ENCODE results near the gene GNPNAT1. TPM values are rescaled to one million over a fixed set of nuclear protein-coding genes. Genes with fewer than 3 reads are reported as not detected.

Gene GNPNAT1
- polyA plus RNA-seq = 12.6 TPM

- Mint-ChIP-seq H3K27ac (peak within 1 kb of the TSS; percentile 48 to 90 (median 88)), H3K36me3 (no peaks in the 10 kb centered on the region), H3K4me1 (peaks cover 17 to 22% (median 20%) of the 10 kb centered on the region in 3 donors), H3K4me3 (peak within 1 kb of the TSS; percentile 86 to 96 (median 93)), H3K27me3 (no peaks in the 10 kb centered on the region), H3K9me3 (peaks cover 0 to under 1% (median 0%) of the 10 kb centered on the region in 3 donors)
Observed at GRCh38 chr14:52791223-52792096, at the start of gene GNPNAT1. Gene GNPNAT1 (minus strand): TSS chr14:52791607. CDS start chr14:52784650, 6,957 bp downstream.

DNA sequence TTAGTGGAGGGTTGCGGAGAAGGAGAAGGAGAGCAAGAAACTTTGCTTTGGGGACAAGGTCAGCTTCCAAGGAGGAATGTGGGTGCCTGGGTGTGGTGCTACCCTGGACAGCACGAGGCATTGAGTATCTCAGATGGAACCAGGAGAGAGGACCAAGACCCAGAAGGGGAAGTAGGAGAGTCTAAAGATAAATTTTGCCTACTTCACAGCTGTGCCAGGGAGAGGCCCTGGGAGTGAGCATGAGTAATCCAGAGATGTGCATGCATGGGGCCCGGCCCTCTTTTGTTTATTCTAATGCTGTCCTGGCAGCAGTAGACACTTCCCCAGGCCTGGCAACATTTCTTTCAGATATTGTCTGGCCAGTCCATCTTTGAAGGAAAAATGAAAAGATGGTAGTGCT lies 49.5 kb upstream of the GNPNAT1 start:
- no peaks in the 10 kb centered on the region for H3K9me3 Mint-ChIP-seq
- peaks cover 0 to 14% (median 7%) of the 10 kb centered on the region in 3 donors for H3K4me1 Mint-ChIP-seq
- H3K4me3 Mint-ChIP-seq = no peak overlapping the region
- H3K27me3 Mint-ChIP-seq = peaks cover 2% of the 10 kb centered on the region
- H3K27ac Mint-ChIP-seq = no peak overlapping the region
- no peaks in the 10 kb centered on the region for H3K36me3 Mint-ChIP-seq

DNA sequence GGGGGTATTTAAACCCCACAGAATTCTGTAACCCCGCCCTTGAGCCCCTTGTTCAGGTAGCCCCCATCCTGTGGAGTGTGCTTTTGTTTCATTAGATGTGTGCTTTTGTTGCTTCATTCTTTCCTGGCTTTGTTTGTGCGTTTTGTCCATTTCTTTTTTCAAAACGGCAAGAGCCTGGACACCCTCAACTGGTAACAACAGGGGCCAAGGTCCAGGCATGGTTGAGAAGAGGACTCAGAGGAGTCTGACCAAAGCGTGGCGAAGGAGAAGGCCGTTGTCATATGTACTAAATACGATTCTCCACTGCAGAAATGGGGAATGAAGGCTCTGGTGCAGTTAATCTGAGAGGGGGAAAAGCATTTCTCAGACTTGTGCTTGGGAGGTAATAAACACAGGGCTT lies 46.0 kb upstream of the GNPNAT1 start:
- peaks cover 5% of the 10 kb centered on the region for H3K27me3 Mint-ChIP-seq
- peak overlapping the region in 1 of 4 donors; percentile 18 for H3K4me3 Mint-ChIP-seq
- H3K27ac Mint-ChIP-seq = no peak overlapping the region
- no peaks in the 10 kb centered on the region for H3K36me3 Mint-ChIP-seq
- H3K4me1 Mint-ChIP-seq = peaks cover 0 to 7% (median 0%) of the 10 kb centered on the region in 3 donors
- H3K9me3 Mint-ChIP-seq = no peaks in the 10 kb centered on the region

- H3K4me1 Mint-ChIP-seq = peaks cover 0 to 7% (median 0%) of the 10 kb centered on the region in 3 donors
- H3K27me3 Mint-ChIP-seq = peaks cover 5% of the 10 kb centered on the region
- no peaks in the 10 kb centered on the region for H3K36me3 Mint-ChIP-seq
- H3K4me3 Mint-ChIP-seq = no peak overlapping the region
- H3K9me3 Mint-ChIP-seq = no peaks in the 10 kb centered on the region
- H3K27ac Mint-ChIP-seq = no peak overlapping the region
Observed at GRCh38 chr14:52836063-52836462, 44.7 kb upstream of the GNPNAT1 start.

- H3K4me1 Mint-ChIP-seq = peaks cover 0 to 7% (median 0%) of the 10 kb centered on the region in 3 donors
- no peak overlapping the region for H3K27ac Mint-ChIP-seq
- no peaks in the 10 kb centered on the region for H3K36me3 Mint-ChIP-seq
- no peak overlapping the region for H3K4me3 Mint-ChIP-seq
- no peaks in the 10 kb centered on the region for H3K9me3 Mint-ChIP-seq
- peaks cover 5% of the 10 kb centered on the region for H3K27me3 Mint-ChIP-seq
Observed at GRCh38 chr14:52835122-52835903, 43.9 kb upstream of the GNPNAT1 start.

DNA sequence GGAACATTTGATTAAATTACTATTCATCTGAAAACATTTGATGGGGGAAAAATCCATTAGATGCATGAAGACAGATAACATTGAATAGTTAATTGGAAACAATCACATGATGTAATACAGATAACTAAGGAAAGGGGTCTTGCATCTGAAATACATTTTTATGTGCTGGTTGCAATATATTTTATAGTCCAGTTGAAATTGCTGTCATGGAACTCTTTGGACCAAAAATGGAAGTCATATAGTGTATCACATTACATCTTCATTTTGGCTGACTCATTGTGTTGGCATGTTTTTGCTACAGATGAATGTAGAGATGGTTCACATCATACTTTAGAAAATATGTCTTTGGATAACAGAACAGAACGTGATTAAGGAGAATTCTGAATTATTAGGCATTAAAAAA lies 43.0 kb upstream of the GNPNAT1 start:
- Mint-ChIP-seq H3K4me3 (no peak overlapping the region), H3K27ac (no peak overlapping the region), H3K36me3 (no peaks in the 10 kb centered on the region), H3K4me1 (peaks cover 0 to 7% (median 0%) of the 10 kb centered on the region in 3 donors), H3K9me3 (no peaks in the 10 kb centered on the region), H3K27me3 (peaks cover 5% of the 10 kb centered on the region)

DNA sequence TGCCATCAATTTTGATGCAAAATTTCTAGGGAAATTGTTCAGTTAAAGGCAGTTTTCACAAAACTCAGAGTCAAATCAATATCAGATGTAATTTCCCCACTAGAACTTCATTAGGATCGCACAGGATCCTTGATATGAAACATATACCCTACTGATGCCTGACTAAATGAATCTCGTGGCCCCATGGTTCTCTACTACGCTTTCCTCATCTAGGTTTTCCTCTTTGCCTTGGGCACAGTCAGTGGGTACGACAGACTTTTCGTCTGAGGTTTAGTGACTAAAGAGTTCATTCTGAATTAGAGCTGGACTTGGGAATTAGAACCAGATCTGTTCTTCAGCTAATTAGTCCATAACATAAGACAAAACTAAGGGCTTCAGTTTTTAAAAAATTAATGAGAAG lies 42.5 kb upstream of the GNPNAT1 start:
- H3K4me3 Mint-ChIP-seq = no peak overlapping the region
- peaks cover 0 to 7% (median 0%) of the 10 kb centered on the region in 3 donors for H3K4me1 Mint-ChIP-seq
- peaks cover 5% of the 10 kb centered on the region for H3K27me3 Mint-ChIP-seq
- H3K9me3 Mint-ChIP-seq = no peaks in the 10 kb centered on the region
- no peaks in the 10 kb centered on the region for H3K36me3 Mint-ChIP-seq
- H3K27ac Mint-ChIP-seq = no peak overlapping the region

DNA sequence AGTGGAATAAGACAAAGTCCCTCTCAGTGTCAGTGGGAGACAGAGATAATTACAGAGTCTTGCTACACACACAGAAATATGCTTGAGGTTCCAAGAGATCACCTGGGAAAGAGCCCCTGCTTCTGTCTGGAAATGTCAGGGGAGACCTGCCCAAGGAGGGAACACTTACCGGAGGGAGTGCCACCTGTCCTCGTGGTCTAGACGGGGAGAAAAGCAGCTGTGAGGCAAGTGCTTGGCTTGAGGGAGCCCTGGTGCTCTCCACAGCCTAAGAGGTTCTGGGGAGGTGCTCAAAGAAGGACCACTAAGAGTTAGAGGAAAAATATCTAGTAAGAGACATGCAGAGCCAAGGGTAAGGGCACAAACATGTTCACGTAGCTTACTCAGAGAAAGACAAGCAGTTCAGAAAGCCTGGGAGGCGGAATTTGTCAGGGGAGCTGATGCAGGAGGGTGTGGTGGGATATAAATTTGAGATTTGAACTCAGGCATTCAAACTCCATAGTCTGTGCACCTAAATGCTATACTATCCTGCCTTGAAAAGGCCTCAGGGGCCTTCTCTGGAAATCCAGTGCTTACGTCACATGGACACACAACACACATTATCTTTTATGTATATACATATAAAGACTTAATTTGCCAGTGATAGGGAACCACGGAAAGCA lies 38.2 kb upstream of the GNPNAT1 start:
- no peak overlapping the region for H3K4me3 Mint-ChIP-seq
- no peaks in the 10 kb centered on the region for H3K9me3 Mint-ChIP-seq
- H3K27ac Mint-ChIP-seq = no peak overlapping the region
- peaks cover 0 to 2% (median 2%) of the 10 kb centered on the region in 3 donors for H3K4me1 Mint-ChIP-seq
- peaks cover 2% of the 10 kb centered on the region for H3K27me3 Mint-ChIP-seq
- H3K36me3 Mint-ChIP-seq = no peaks in the 10 kb centered on the region

DNA sequence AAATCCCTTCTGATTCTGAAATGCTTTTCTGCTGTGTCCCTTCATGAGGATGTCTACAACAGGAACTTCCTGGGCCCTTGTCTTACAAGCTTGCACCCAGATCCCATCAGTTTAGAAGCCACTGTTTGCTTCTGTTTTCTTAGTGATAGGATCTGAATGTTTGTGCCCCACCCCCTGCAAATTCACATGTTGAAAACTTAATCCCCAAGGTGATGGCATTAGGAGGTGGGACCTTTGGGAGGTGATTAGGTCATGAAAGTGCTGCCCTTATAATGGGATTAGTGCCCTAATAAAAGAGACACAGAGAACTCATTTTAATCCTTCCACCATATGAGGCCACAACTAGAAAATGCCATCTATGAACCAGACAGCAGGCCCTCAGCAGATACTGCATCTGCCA lies 36.0 kb upstream of the GNPNAT1 start:
- no peak overlapping the region for H3K4me3 Mint-ChIP-seq
- H3K9me3 Mint-ChIP-seq = no peaks in the 10 kb centered on the region
- H3K27me3 Mint-ChIP-seq = peaks cover 7% of the 10 kb centered on the region
- H3K27ac Mint-ChIP-seq = no peak overlapping the region
- H3K36me3 Mint-ChIP-seq = no peaks in the 10 kb centered on the region
- H3K4me1 Mint-ChIP-seq = peaks cover 0 to 6% (median 5%) of the 10 kb centered on the region in 3 donors

GRCh38 chr14:52825085-52825484 lies 33.7 kb upstream of the GNPNAT1 start:
- peaks cover 7% of the 10 kb centered on the region for H3K27me3 Mint-ChIP-seq
- no peak overlapping the region for H3K4me3 Mint-ChIP-seq
- no peak overlapping the region for H3K27ac Mint-ChIP-seq
- H3K9me3 Mint-ChIP-seq = no peaks in the 10 kb centered on the region
- H3K4me1 Mint-ChIP-seq = peaks cover 0 to 6% (median 5%) of the 10 kb centered on the region in 3 donors
- no peaks in the 10 kb centered on the region for H3K36me3 Mint-ChIP-seq

DNA sequence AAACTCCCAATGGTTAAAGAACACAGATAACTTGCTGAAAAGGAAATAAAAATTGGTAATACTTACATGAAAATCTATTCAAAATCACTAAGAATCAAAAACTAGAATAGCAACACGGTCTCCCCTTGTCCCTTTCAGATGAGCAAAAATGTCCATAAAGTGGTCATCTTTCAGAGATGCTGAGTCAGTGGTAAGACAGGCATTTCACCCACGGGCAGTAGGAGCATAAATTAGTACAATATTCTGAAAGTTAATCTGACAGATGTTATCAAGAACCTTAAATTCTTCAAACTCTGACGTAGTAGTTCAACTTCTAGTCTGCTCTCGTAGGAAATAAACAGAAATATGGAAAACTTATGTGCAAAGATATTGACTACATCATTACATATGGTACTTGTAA lies 33.1 kb upstream of the GNPNAT1 start:
- Mint-ChIP-seq H3K4me3 (no peak overlapping the region), H3K27me3 (peaks cover 7% of the 10 kb centered on the region), H3K9me3 (no peaks in the 10 kb centered on the region), H3K36me3 (no peaks in the 10 kb centered on the region), H3K27ac (no peak overlapping the region), H3K4me1 (peaks cover 0 to 6% (median 5%) of the 10 kb centered on the region in 3 donors)

DNA sequence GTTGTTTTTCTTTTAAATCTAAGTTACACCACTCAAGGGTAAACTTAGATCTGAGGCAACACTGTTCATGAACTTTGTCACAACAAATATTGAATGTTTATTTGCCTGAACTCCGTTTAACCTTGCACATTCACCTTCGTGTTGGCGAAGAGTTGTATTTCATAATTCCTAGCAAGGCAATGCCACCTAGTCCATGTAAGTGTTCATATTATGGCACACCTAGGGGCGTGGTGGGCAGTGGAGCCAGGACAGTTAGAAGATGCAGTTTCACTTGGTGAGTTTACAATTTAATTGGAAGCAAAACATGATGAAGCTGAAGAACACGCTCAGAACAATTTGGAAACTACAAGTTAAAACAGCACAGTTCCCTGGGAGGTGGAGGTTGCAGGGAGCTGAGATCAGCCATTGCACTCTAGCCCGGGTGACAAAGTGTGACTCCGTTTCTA lies 30.4 kb upstream of the GNPNAT1 start:
- peak overlapping the region in 1 of 4 donors; percentile 13 for H3K4me3 Mint-ChIP-seq
- H3K4me1 Mint-ChIP-seq = peaks cover 0 to 6% (median 5%) of the 10 kb centered on the region in 3 donors
- H3K36me3 Mint-ChIP-seq = no peaks in the 10 kb centered on the region
- H3K27ac Mint-ChIP-seq = no peak overlapping the region
- no peaks in the 10 kb centered on the region for H3K9me3 Mint-ChIP-seq
- H3K27me3 Mint-ChIP-seq = peaks cover 9% of the 10 kb centered on the region

DNA sequence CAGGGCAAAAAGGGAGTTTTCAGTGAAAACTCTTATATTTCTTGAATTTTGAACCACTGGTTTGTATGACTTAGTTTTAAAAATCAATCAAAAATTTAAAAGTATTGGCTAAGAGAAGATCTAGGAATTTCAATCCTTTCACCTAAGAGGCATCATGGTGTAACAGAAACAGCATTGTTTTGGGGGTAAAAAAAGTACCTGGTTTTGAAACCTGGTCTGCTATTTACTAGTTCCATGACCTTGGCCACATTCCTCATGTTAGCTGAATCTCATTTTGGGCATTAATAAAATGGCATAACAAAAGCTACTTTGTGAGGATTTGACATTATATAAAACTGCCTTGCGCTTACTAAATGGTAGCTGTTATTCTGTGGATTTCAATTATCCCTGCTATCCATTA lies 16.7 kb upstream of the GNPNAT1 start:
- no peaks in the 10 kb centered on the region for H3K4me1 Mint-ChIP-seq

GRCh38 chr14:52806115-52806514 lies 14.7 kb upstream of the GNPNAT1 start:
- Mint-ChIP-seq H3K36me3 (no peaks in the 10 kb centered on the region), H3K4me3 (no peak overlapping the region), H3K9me3 (no peaks in the 10 kb centered on the region), H3K27me3 (peaks cover 4% of the 10 kb centered on the region), H3K4me1 (peaks cover 0 to 5% (median 2%) of the 10 kb centered on the region in 3 donors), H3K27ac (no peak overlapping the region)

More for the DNA sequence above, 16.7 kb upstream of the GNPNAT1 start:
- Mint-ChIP-seq H3K27me3 (peaks cover 2% of the 10 kb centered on the region), H3K36me3 (no peaks in the 10 kb centered on the region), H3K4me3 (no peak overlapping the region), H3K9me3 (no peaks in the 10 kb centered on the region), H3K27ac (no peak overlapping the region)

DNA sequence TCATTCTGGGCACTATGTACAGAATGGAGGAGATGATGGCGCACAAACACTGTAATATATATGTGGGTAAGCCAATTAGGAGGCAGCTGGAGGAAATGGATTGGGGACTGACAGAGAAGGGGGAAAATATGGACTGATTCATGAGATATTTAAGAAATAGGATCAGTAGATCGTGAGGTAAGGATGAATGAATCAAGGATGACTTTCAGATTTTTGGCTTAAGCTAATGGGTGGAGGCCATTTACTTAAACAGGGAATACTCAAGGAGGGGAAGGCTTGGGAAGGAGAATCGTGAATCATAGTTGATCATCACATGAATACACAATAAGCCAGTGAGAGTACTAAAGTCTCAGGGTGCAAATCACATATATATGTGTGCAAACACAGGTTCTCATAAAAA lies 11.2 kb upstream of the GNPNAT1 start:
- no peak overlapping the region for H3K4me3 Mint-ChIP-seq
- H3K27ac Mint-ChIP-seq = no peak overlapping the region
- peaks cover 2 to 10% (median 7%) of the 10 kb centered on the region in 3 donors for H3K4me1 Mint-ChIP-seq
- peaks cover 0 to 2% (median 2%) of the 10 kb centered on the region in 3 donors for H3K9me3 Mint-ChIP-seq
- peaks cover 4% of the 10 kb centered on the region for H3K27me3 Mint-ChIP-seq
- H3K36me3 Mint-ChIP-seq = no peaks in the 10 kb centered on the region

Data from IgD-negative memory B cell (primary cell).